Right cardiac atrium (tissue), 5 donors: ENCODE measurements around the gene ARMC6. TPM values are rescaled to one million over a fixed set of nuclear protein-coding genes. Genes with fewer than 3 reads are reported as not detected.
"Not testable (repeated sequence)": the region's sequence is repeated elsewhere in the genome, so short reads cannot be mapped to it uniquely, and the experiment has no call there.

Experiments
- ATAC-seq, 2 donors: fragments of 200-7000 bp; cut with Tn5 transposase; one replicate each; pipeline versions ENCODE4 v1.8.0 to v1.9.1; 2020; ENCODE audit warnings: moderate library complexity in 2 of 2, mild to moderate bottlenecking in 1 of 2
- DNase-seq, 3 donors: peaks; one replicate each; pipeline ENCODE4 v3.0.0-alpha.2; 2020
- H3K27ac ChIP-seq: one replicate; pipeline ENCODE4 v1.5.1; 2013; ENCODE audit warnings: mild to moderate bottlenecking, low read length, control low read depth, moderate library complexity
- H3K27me3 ChIP-seq: one replicate; pipeline ENCODE4 v1.6.1; 2013; ENCODE audit not compliant: control insufficient read depth, insufficient read depth
- H3K4me1 ChIP-seq: one replicate; pipeline ENCODE4 v1.6.1; 2013; ENCODE audit warnings: low read length; ENCODE audit not compliant: control insufficient read depth, insufficient read depth
- H3K4me3 ChIP-seq: one replicate; pipeline ENCODE4 v1.5.1; 2013; ENCODE audit warnings: low read length, control low read depth
- H3K9me3 ChIP-seq: one replicate; pipeline ENCODE4 v1.6.1; 2013; ENCODE audit warnings: low read length; ENCODE audit not compliant: control insufficient read depth
- WGBS: extraction: QIAGEN DNeasy Blood & Tissue Kit; methylation state at CpG from one replicate; pipeline ENCODE4 v1.1.7; 2013; 5-methylcytosine and 5-hydroxymethylcytosine counted together
- intact Hi-C, 4 donors: fragments of 100-400 bp; cut with DNase I; formaldehyde crosslinking; loops; one replicate each; pipeline versions ENCODE4 v1.11.0 to v1.14.0; 2022 to 2023
- polyA plus RNA-seq: library from polyadenylated mRNA; stranded (reverse); fragments of 200-250 nt; gene quantifications from one replicate; pipeline ENCODE4 v1.2.3, GENCODE V29; 2013
- total RNA-seq, 4 donors: library from RNA; stranded (reverse); fragmentation: NEBNext Ultra II Directional; extraction: Animal tissue kit (Norgen Biotek cat#: 25700); gene quantifications; one replicate each; pipeline ENCODE4 v1.2.1, GENCODE V29; 2021
- donor health status: healthy with polysubstance abuse.
- donor health status: DM: no; HTN: yes; CAD: no.
- donor health status: DM: no; HTN: no; CAD: no.
- donor health status: DM: no; HTN: yes; CAD: no; lungs with severe emphysema.
- donor health status: DM: yes; HTN: yes; CAD: no.

ARMC6 gene
- total and polyA plus RNA-seq, 5 donors = 12.1 to 16.7 (median 14.6) TPM

- WGBS = 87% methylated on average over 9 of the region's 9 CpGs
These were observed 64.8 kb downstream of the ARMC6 start for GRCh38 chr19:19098084-19098702.

DNA sequence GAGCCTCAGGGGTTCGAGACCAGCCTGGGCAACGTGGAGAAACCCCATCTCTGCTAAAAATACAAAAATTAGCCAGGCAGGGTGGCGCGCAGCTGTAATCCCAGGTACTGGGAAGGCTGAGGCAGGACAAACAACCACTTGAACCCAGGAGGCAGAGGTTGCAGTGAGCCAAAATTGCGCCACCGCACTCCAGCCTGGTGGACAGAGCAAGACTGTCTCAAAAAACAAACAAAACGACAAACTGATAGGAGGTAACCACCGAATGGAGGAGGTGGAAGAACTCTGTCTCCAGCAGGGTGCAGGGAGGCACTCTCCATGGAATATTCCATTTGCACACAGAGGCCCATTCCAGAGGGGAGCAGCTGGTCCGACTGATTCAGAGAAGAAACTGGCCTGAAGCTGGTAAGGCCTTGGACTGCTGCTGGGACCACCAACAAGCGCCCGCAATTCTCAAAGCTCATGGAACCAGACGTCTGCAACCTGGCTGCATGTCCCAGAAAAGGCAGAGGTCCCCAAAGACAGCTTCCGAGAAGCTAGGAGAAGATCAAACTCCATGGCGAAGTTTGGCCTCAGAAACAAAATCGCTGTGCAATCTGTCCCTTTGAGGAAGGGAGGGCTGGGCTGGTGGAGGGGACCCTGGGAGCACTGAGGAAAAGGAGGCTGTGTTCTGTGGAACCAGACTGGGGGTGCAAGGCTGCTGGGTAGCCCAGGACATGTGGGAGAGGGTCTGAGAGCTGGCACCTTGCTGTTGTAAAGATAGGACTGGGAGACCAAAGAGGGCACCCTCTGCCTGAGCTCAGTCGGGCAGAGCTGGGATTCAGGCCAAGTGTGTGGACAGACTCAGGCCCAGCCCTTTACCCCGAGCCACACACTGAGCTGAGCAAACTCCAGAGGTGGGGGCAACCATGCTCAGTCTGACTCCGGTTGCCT, 65.6 kb downstream of the ARMC6 start:
- 81% methylated on average over 18 of the region's 18 CpGs for WGBS
- peak in 1 of 2 donors; percentile 25 for ATAC-seq
- H3K4me1 ChIP-seq = no peaks in the 10 kb centered on the region

More at GRCh38 chr19:19098084-19098702, 64.8 kb downstream of the ARMC6 start:
- ATAC-seq (no peak), DNase-seq (no peak)
- no peaks in the 10 kb centered on the region for H3K4me1 ChIP-seq
- H3K27ac ChIP-seq = no peak overlapping the region
- H3K4me3 ChIP-seq = no peak overlapping the region
- H3K9me3 ChIP-seq = no peaks in the 10 kb centered on the region
- intact Hi-C loops = no loop called here
- no peaks in the 10 kb centered on the region for H3K27me3 ChIP-seq

DNA sequence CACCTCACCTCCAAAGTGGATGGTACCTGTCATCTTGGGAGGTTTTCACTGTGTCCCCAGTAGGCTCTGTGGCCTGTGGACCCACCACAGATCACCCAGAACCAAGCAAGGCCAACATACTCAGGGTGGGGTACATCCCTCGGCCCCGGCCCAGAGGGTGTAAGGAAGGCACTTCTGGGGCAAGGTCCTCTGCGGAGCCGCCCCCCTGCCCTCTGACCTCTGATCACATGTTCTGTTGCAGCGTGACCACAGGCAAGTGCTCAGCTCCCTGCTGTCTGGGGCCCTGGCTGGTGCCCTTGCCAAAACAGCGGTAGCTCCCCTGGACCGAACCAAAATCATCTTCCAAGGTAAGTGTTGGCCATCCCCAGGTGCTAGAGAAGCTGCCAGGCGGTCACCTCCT, 68.1 kb downstream of the ARMC6 start:
- no peaks in the 10 kb centered on the region for H3K27me3 ChIP-seq
- no peaks in the 10 kb centered on the region for H3K9me3 ChIP-seq
- DNase-seq (no peak), ATAC-seq (no peak)
- no peak overlapping the region for H3K4me3 ChIP-seq
- no peaks in the 10 kb centered on the region for H3K4me1 ChIP-seq
- H3K27ac ChIP-seq = no peak overlapping the region
- WGBS = 94% methylated on average over 8 of the region's 8 CpGs
- intact Hi-C loops = no loop called here

More for the DNA sequence above, 65.6 kb downstream of the ARMC6 start:
- Histone ChIP-seq H3K9me3 (no peaks in the 10 kb centered on the region), H3K27ac (no peak overlapping the region), H3K27me3 (no peaks in the 10 kb centered on the region), H3K4me3 (no peak overlapping the region)
- intact Hi-C loops = no loop called here
- DNase-seq = no peak

- 96% methylated on average over 10 of the region's 10 CpGs for WGBS
- H3K9me3 ChIP-seq, DNase-seq, H3K27me3 ChIP-seq, intact Hi-C loops, H3K27ac ChIP-seq, H3K4me3 ChIP-seq, ATAC-seq, H3K4me1 ChIP-seq: not testable (repeated sequence)
These were observed 69.2 kb downstream of the ARMC6 start for GRCh38 chr19:19102566-19102965.

GRCh38 chr19:19103167-19103566, 69.8 kb downstream of the ARMC6 start:
- intact Hi-C loops = no loop called here
- WGBS = 97% methylated on average over 11 of the region's 11 CpGs
- no peak for DNase-seq
- Histone ChIP-seq H3K27me3 (no peaks in the 10 kb centered on the region), H3K4me3 (no peak overlapping the region), H3K4me1 (no peaks in the 10 kb centered on the region), H3K27ac (no peak overlapping the region), H3K9me3 (no peaks in the 10 kb centered on the region)
- ATAC-seq = no peak

- WGBS = 25% methylated on average over 36 of the region's 36 CpGs
- Histone ChIP-seq H3K4me3 (peak overlapping the region; percentile 26), H3K4me1 (no peaks in the 10 kb centered on the region), H3K27me3 (no peaks in the 10 kb centered on the region), H3K9me3 (no peaks in the 10 kb centered on the region), H3K27ac (no peak overlapping the region)
- DNase-seq = peak; percentile 81 to 92 (median 88)
- peak; percentile 87 to 89 for ATAC-seq
- intact Hi-C loops = no loop called here
These were observed 72.1 kb downstream of the ARMC6 start for GRCh38 chr19:19105365-19106055.

GRCh38 chr19:19106056-19106551, 72.7 kb downstream of the ARMC6 start:
- no peaks in the 10 kb centered on the region for H3K4me1 ChIP-seq
- ATAC-seq (peak; percentile 60 to 63), DNase-seq (peak; percentile 60 to 82 (median 77))
- WGBS = 41% methylated on average over 25 of the region's 25 CpGs
- peak overlapping the region; percentile 26 for H3K4me3 ChIP-seq
- H3K9me3 ChIP-seq = no peaks in the 10 kb centered on the region
- intact Hi-C loops = no loop called here
- no peaks in the 10 kb centered on the region for H3K27me3 ChIP-seq
- no peak overlapping the region for H3K27ac ChIP-seq

DNA sequence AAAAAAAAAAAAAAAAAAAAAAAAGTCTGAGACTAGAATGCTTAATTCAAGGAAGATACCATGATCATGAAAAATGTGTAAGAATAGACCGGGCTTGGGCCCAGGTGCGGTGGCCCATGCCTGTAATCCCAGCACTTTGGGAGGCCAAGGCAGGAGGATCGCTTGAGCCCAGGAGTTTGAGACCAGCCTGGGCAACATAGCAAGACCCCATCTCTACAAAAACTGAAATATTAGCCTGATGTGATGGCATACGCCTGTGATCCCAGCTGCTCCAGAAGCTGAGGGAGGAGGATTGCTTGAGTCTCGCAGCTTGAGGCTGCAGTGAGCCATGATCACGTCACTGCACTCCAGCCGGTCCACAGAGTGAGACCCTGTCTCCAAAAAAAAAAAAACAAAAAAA, 73.5 kb downstream of the ARMC6 start:
- H3K4me3 ChIP-seq, H3K27ac ChIP-seq, H3K9me3 ChIP-seq, H3K27me3 ChIP-seq, ATAC-seq, DNase-seq, H3K4me1 ChIP-seq, intact Hi-C loops: not testable (repeated sequence)
- WGBS = 95% methylated on average over 7 of the region's 7 CpGs

- Histone ChIP-seq H3K4me3 (no peak overlapping the region), H3K9me3 (no peaks in the 10 kb centered on the region), H3K27me3 (no peaks in the 10 kb centered on the region), H3K27ac (no peak overlapping the region), H3K4me1 (no peaks in the 10 kb centered on the region)
- DNase-seq (no peak), ATAC-seq (no peak)
- WGBS = 85% methylated on average over 11 of the region's 11 CpGs
- intact Hi-C loops = no loop called here
These were observed 74.3 kb downstream of the ARMC6 start for GRCh38 chr19:19107654-19108053.
